RWPE1 (cell line): ENCODE results near the gene ACOT13.
"Not testable (repeated sequence)": the region's sequence is repeated elsewhere in the genome, so short reads cannot be mapped to it uniquely, and the experiment has no call there.

Experiments
- CTCF ChIA-PET: fragments of 350-600 bp; sonication (Branson Sonifier 250); formaldehyde crosslinking; extraction: SDS; loops from one replicate; lab custom pipeline; 2021; lab: Yijun Ruan, JAX
- POLR2A ChIA-PET: fragments of 400-600 bp; formaldehyde crosslinking; extraction: SDS; loops from one replicate; lab custom pipeline; 2020; ENCODE audit warnings: antibody characterized with exemption; ENCODE audit not compliant: low non-redundant PET; lab: Yijun Ruan, JAX
- DNase-seq: peaks from one replicate; pipeline ENCODE4 v3.0.0; 2012; ENCODE audit warnings: low spot score
- H3K27ac ChIP-seq: fragments of 450-650 bp; 2 replicates; pipeline ENCODE4 v1.5.1; 2017
- TF ChIP-seq, protein P1 (sequence below): fragments of 450-650 bp; conservative IDR thresholded peaks from 2 replicates; pipeline ENCODE4 v1.5.1; 2017; ENCODE audit warnings: low read depth, mild to moderate bottlenecking

The ACOT13 gene

DNA sequence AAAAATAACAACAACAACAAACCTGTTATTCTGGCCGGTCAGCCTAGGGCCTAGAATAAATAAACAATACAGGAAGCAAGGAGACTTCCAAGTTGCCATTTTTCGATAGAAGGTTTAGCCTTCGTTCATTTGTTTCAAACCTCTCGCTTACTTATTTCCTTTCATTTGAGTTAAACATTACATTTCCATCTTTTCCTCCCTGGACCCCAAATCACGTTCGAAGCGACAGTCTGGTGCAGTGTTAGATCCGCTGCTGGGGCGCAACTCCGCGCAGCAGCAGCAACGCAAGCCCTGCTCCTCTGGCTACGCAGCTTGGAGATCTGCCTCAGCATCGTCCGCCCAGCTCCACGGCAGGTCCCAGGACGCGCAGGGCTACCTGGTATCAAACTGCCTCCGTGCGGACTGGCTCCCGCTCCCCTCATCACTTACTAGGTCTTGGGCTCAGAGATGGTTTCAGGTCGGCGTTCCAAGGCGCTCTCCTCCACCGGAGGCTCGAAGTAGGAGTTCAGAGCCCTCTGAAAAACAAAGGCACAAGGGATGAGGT is 708 bp upstream of the ACOT13 start:
- DNase-seq: peak; percentile 51
- peak overlapping the region; percentile 89 for H3K27ac ChIP-seq
- TF ChIP-seq, protein P1, sequence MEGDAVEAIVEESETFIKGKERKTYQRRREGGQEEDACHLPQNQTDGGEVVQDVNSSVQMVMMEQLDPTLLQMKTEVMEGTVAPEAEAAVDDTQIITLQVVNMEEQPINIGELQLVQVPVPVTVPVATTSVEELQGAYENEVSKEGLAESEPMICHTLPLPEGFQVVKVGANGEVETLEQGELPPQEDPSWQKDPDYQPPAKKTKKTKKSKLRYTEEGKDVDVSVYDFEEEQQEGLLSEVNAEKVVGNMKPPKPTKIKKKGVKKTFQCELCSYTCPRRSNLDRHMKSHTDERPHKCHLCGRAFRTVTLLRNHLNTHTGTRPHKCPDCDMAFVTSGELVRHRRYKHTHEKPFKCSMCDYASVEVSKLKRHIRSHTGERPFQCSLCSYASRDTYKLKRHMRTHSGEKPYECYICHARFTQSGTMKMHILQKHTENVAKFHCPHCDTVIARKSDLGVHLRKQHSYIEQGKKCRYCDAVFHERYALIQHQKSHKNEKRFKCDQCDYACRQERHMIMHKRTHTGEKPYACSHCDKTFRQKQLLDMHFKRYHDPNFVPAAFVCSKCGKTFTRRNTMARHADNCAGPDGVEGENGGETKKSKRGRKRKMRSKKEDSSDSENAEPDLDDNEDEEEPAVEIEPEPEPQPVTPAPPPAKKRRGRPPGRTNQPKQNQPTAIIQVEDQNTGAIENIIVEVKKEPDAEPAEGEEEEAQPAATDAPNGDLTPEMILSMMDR: no peak
- CTCF ChIA-PET: interaction anchor here (0.7 to 1.5 kb wide), 2 partner anchors 85 to 241 kb away, joined by 3 to 8 read pairs; no protein-coding TSS in a partner anchor
- POLR2A ChIA-PET: interaction anchor here (1.2 kb wide), 1 partner anchor 82 kb away, joined by 3 read pairs; no protein-coding TSS in a partner anchor

DNA sequence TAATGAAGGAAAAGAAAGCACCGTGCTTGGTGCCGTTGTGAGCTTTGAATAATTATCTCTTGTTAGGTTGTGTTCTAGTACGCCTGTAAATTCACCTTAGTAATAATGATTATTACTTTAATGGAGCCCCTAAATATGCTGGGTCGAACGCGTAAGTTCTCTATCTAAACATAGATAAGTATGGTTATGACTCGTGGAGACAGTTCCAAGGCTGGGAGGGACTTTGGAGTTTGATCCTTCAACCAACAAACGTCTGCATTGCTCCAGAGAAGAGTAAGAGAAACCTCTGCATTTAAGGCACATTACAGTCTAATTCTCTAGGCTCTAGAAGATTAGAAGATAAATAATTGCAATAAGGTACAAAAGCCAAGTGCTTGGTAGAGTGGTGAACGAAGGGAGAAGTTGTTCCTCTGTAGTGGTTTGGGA is 514 bp downstream of the ACOT13 start:
- TF ChIP-seq, protein P1: no peak
- ChIA-PET POLR2A (no interaction called here), CTCF (interaction anchor here (0.8 to 1.5 kb wide), 3 partner anchors 22 to 176 kb away, joined by 3 to 8 read pairs (median 3); no protein-coding TSS in a partner anchor)
- no peak for DNase-seq
- H3K27ac ChIP-seq: peak overlapping the region; percentile 89

DNA sequence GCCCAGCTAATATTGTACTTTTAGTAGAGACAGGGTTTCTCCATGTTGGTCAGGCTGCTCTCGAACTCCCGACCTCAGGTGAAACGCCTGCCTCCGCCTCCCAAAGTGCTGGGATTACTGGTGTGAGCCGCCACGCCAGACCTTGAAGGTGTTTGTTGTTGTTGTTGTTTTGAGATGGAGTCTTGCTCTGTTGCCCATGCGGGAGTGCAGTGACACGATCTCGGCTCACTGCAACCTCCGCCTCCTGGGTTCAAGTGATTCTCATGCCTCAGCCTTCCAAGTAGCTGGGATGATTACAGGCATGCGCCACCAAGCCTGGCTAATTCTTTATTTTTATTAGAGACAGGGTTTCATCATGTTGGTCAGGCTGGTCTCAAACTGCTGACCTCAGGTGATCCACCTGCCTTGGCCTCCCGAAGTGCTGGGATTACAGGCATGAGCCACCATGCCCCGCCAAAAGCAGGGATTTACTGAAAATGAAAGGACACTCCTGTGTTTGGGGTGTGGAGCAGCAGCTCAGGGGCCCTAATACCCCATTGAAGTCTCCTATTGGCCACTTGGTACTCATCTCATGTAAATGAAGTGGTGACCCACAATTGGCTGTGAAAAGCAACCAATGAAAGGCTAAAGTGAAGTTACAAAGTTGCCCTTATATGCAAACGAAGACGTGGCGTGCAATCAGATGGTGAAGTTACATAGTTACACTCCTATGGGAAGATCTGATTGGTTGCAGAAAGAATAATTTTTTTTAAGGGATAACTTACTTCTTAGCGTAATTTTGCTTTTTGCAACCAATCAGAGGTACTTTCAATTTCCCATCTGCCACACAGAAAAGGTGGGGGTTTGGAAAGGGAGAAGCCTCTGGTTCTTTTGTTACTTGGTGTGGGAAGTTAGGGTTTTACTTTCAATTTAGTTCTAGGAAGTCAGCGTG is 1.5 kb downstream of the ACOT13 start:
- peak overlapping the region; percentile 17; the same call in 1 of the 2 replicates for H3K27ac ChIP-seq
- DNase-seq, POLR2A ChIA-PET: not testable (repeated sequence)
- CTCF ChIA-PET: interaction anchor here (0.6 kb wide), 1 partner anchor 12 kb away, joined by 3 read pairs; no protein-coding TSS in a partner anchor

DNA sequence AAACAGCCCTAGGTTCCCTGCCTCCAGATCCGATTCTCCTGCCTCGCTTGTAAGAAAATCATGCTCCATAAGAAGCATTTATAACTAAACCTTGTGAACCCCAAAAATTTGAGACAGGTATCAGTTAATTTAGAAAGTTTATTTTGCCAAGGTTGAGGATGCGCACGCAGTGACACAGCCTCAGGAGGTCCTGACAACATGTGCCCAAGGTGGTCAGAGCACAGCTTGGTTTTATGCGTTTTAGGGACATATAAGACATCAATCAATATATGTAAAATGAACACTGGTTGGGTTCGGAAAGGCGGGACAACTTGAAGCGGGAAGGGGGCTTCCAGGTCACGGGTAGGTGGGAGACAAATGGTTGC is 2.1 kb downstream of the ACOT13 start:
- DNase-seq: no peak
- CTCF ChIA-PET: no interaction called here
- TF ChIP-seq, protein P1: no peak
- no peak overlapping the region for H3K27ac ChIP-seq
- POLR2A ChIA-PET: no interaction called here

DNA sequence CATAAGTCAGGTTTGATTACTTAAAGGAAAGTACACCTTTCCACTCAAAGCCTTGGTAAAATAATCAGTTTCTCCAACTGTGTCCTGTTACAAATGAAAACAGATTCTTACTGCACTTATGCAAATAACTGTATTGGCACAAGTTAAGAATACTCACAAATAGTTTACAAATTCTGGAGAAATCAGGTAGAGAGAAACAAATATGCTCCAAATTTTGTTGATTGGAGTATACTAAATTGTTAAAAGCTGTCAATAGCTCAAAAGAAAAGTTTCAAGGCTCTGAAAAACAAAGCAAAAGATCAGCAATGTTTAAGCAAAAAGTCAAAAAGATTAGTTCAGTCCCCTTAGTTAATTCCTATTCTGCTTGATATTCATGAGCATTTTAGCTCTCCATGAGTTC is 3.6 kb downstream of the ACOT13 start:
- CTCF ChIA-PET, H3K27ac ChIP-seq, DNase-seq, POLR2A ChIA-PET: not testable (repeated sequence)

DNA sequence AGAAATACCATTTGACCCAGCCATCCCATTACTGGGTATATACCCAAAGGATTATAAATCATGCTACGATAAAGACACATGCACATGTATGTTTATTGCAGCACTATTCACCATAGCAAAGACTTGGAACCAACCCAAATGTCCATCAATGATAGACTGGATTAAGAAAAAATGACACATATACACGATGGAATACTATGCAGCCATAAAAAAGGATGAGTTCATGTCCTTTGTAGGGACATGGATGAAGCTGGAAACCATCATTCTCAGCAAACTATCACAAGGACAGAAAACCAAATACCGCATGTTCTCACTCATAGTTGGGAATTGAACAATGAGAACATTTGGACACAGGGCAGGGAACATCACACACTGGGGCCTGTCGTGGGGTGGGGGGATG is 4.2 kb downstream of the ACOT13 start:
- CTCF ChIA-PET, DNase-seq, H3K27ac ChIP-seq, POLR2A ChIA-PET: not testable (repeated sequence)

DNA sequence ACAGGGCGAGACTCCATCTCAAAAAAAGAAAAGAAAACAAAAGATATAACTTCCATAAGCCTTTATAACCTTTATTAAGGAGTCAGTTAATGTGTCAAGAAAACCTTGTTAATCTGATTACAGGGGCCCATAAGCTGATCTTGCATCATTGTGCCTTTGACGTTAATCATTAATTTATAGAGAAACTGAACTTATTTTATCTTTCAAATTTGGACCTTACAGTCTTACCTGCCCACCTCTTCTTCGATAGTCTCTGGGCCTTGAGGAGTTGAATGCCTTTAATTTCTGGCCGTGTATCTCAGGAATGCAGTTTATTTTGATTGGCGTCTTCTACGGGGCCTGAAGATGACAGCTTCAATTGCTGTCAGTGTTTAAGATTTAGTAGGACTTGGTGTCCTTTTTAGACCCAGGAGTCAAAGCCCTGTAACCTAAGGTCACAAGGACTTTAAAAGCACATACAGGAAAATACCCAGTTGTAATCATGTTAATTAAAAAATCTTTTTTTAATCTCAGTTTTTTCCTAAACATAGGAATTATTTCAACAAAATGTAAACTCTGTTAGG is 5.8 kb downstream of the ACOT13 start:
- DNase-seq: no peak
- ChIA-PET CTCF (no interaction called here), POLR2A (no interaction called here)
- TF ChIP-seq, protein P1: no peak
- no peak overlapping the region for H3K27ac ChIP-seq

DNA sequence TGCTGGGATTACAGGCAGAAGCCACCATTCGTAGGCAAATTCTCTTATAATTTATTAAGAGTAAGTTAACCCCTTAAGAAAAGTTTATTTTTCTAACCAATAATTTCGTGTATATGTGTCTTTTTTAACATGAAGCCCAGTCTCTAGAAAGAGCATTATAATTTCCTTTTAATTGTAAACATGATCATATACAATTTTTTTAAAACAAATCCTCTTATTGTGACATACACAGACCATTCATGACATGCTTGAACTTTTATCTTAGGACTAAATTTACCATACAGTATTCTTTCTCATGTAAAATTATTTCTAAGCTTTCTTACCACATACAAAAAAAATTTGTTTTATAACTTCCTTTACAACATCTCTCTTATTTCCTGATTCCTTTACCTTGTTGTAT is 6.7 kb downstream of the ACOT13 start:
- DNase-seq: no peak
- TF ChIP-seq, protein P1: no peak
- H3K27ac ChIP-seq: no peak overlapping the region
- CTCF ChIA-PET: no interaction called here
- POLR2A ChIA-PET: no interaction called here

DNA sequence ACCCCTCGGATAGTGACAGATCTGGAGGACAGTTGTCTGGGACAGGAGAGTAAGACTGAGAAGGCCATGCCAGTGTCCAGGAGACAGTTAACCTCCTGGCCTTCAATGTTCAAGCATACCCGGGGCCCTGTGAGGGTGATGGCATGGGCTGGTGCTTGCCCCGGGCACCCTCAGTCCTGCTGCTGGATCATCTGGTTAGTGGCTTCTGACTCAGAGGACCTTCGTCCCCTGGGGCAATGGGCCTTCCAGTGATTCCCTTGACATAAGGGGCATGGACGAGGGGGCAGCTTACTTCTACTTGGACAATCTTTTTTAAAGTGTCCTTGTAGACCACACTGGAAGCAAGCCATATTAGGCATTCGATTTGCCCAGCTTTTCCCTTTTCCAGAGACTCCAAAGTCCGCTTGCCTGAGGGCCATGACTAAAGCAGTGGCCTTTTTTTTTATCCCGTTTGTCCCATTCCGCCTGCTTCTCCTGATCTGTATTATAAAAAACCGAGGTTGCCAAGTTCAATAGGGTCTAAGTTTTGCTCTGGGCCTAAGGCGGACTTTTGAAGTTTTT is 12.0 kb downstream of the ACOT13 start:
- H3K27ac ChIP-seq, CTCF ChIA-PET, DNase-seq, POLR2A ChIA-PET: not testable (repeated sequence)
